Activated CD4-positive, CD25-positive, alpha-beta regulatory T cell treated with anti-CD3 and anti-CD28 coated beads, Interleukin-2, amount 50 U/mL, for 24 hours (primary cell): ENCODE data around the gene CERT1.
A peak's percentile ranks its signal among the peaks of the same experiment; 100 is the strongest.
"Not testable (repeated sequence)": the region's sequence is repeated elsewhere in the genome, so short reads cannot be mapped to it uniquely, and the experiment has no call there.

Experiments
- ATAC-seq, 2 donors: fragments of 150-1000 bp; cut with Tn5 transposase; one replicate each; pipeline ENCODE4 v1.10.0; 2021; ENCODE audit warnings: mild to moderate bottlenecking in 1 of 2, moderate library complexity in 1 of 2

The CERT1 gene

GRCh38 chr5:75511435-75512382 lies at the start of gene CERT1, which contains the start of gene POLK:
TSS of gene CERT1 (minus strand) at chr5:75511629. CDS start at chr5:75511207, 422 bp downstream.
TSS of gene POLK (plus strand) at chr5:75511891.
- peak; percentile 96 for ATAC-seq

- ATAC-seq = not testable (repeated sequence)
These were observed 49.2 kb upstream of the CERT1 start for GRCh38 chr5:75560655-75561054.

GRCh38 chr5:75558981-75559632 lies 47.7 kb upstream of the CERT1 start:
- no peak for ATAC-seq

- ATAC-seq = no peak
These were observed 46.8 kb upstream of the CERT1 start for GRCh38 chr5:75558221-75558620.

- ATAC-seq = no peak
These were observed 41.9 kb upstream of the CERT1 start for GRCh38 chr5:75553358-75553757.

- ATAC-seq = no peak
These were observed 41.3 kb upstream of the CERT1 start for GRCh38 chr5:75552764-75553163.

- no peak for ATAC-seq
These were observed 40.0 kb upstream of the CERT1 start for GRCh38 chr5:75551471-75551870.

- ATAC-seq = no peak
These were observed 39.2 kb upstream of the CERT1 start for GRCh38 chr5:75550597-75550996.

GRCh38 chr5:75547812-75548211 lies 36.4 kb upstream of the CERT1 start:
- no peak for ATAC-seq

- ATAC-seq = no peak
These were observed 35.4 kb upstream of the CERT1 start for GRCh38 chr5:75546830-75547229.

- no peak for ATAC-seq
These were observed 33.7 kb upstream of the CERT1 start for GRCh38 chr5:75545131-75545530.

- ATAC-seq = no peak
These were observed 26.8 kb upstream of the CERT1 start for GRCh38 chr5:75538211-75538610.

GRCh38 chr5:75536694-75537360 lies 25.4 kb upstream of the CERT1 start:
- no peak for ATAC-seq

GRCh38 chr5:75536147-75536546 lies 24.7 kb upstream of the CERT1 start:
- ATAC-seq = no peak

GRCh38 chr5:75534734-75535133 lies 23.3 kb upstream of the CERT1 start:
- ATAC-seq = no peak

GRCh38 chr5:75533716-75534115 lies 22.3 kb upstream of the CERT1 start:
- ATAC-seq = not testable (repeated sequence)

- no peak for ATAC-seq
These were observed 20.8 kb upstream of the CERT1 start for GRCh38 chr5:75532190-75532589.

- ATAC-seq = no peak
These were observed 17.8 kb upstream of the CERT1 start for GRCh38 chr5:75529185-75529584.

- ATAC-seq = no peak
These were observed 14.6 kb upstream of the CERT1 start for GRCh38 chr5:75526070-75526469.

GRCh38 chr5:75525344-75525743 lies 13.9 kb upstream of the CERT1 start:
- ATAC-seq = no peak

- no peak for ATAC-seq
These were observed 13.2 kb upstream of the CERT1 start for GRCh38 chr5:75524591-75524990.

GRCh38 chr5:75524071-75524470 lies 12.6 kb upstream of the CERT1 start:
- peak; percentile 94 to 96 for ATAC-seq

GRCh38 chr5:75523275-75523674 lies 11.8 kb upstream of the CERT1 start:
- ATAC-seq = no peak
